GM18511 (cell line): ENCODE measurements around the gene APOC1.
A peak's percentile ranks its signal among the peaks of the same experiment; 100 is the strongest.
"Not testable (repeated sequence)": the region's sequence is repeated elsewhere in the genome, so short reads cannot be mapped to it uniquely, and the experiment has no call there.

Experiments used
- ATAC-seq: cut with Tn5 transposase; IDR thresholded peaks from one replicate; pipeline ENCODE4 v1.9.1; 2021; ENCODE audit warnings: mild to moderate bottlenecking, moderate library complexity; ENCODE audit not compliant: unreplicated experiment

The APOC1 gene

GRCh38 chr19:44914433-44915206 lies at the start of gene APOC1:
TSS of gene APOC1 (plus strand) at chr19:44914608. CDS start at chr19:44914892, 284 bp downstream.
- ATAC-seq, result peak; percentile 92

- no peak for ATAC-seq
Measured at GRCh38 chr19:44865196-44865767, 49.1 kb upstream of the APOC1 start.

DNA sequence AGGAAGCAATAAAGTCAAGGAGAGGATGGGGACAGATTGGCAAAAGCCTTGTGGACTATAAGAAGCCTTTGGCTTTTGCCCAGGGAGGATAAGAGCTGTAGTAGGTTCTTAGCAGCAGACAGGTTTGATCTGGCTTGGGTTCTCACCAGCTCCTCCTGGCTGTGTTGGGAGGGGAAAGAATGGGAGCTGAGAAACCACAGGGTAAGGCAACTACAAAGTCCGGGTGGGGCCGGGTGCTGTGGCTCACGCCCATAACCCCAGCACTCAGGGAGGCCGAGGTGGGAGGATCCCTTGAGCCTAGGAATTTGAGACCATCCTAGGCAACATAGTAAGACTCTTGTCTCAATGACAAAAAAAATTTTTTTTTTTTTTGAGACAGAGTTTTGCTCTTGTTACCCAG lies 47.7 kb upstream of the APOC1 start:
- no peak for ATAC-seq

DNA sequence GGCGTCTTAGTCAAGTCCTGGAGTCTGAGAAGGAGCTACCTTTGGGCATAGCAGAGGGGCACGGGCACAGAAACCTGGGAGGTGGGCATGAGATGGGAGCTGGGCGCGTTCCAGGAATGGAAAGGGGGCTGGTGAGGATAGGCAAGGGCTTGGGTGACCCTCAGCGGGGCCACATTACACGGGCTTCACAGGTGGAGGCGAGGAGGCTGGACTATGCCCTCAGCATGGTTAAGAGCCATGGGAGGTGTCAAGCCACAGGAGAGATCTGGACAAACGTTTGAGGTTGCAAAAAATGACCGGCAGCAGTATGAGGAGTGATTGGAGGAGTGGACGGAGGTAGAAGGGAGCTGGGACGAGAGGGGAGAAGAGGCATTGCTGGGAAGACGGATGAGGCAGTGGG lies 46.8 kb upstream of the APOC1 start:
- no peak for ATAC-seq

DNA sequence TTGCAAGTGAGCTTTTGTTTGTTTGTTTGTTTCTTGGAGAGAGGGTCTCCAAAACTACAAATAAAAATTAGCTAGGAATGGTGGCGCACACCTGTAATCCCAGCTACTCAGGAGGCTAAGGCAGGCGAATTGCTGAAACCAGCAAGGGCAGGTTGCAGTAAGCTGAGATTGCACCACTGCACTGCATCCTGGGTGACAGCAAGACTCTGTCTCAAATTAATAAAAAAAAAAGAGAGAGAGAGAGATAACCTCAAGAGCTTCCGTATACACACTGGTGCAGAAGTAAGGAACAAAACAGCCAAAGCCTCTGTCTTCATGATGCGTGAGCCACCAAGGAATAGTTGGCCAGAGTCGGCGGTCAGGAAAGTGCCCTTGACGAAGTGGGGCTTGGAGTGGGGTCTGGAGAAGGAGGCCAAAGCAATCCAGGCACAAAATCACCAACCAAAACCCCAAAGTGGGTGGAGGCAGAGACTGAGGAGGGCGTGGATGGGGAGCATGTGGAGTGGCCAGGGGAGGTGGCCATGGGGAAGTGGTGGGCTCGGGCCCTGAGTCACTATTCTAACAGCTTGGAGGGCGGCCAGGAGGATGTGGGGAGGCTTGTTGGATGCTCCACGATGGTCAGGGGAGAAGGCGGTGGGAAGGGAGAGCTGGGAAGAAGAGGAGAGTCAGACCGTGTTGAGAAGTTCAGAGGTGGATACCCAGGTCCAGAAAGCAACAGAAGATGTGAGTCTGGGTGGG lies 44.5 kb upstream of the APOC1 start:
- ATAC-seq, result no peak

GRCh38 chr19:44871809-44872208 lies 42.6 kb upstream of the APOC1 start:
- ATAC-seq, result no peak

- no peak for ATAC-seq
Measured at GRCh38 chr19:44872661-44873060, 41.7 kb upstream of the APOC1 start.

DNA sequence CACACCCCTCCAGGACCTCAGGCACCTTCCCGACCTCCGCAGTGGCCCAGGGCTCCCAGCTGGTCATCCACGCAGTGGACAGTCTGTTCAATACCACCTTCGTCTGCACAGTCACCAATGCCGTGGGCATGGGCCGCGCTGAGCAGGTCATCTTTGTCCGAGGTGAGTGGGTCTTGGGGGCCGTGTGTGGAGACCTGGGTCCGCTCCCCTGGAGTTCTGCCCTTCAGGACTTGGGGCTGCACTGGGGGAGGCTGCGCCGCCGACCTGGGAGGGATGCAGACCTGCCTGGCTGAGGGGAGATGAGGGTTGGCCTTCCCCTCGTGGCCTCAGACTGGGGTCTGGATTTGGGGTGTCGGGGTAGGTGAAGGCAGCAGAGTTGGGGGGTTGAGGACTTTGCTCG lies 40.1 kb upstream of the APOC1 start:
- no peak for ATAC-seq

- no peak for ATAC-seq
Measured at GRCh38 chr19:44875666-44876451, 38.5 kb upstream of the APOC1 start.

GRCh38 chr19:44876930-44877535 lies 37.4 kb upstream of the APOC1 start:
- no peak for ATAC-seq

GRCh38 chr19:44878120-44878865 lies 36.1 kb upstream of the APOC1 start:
- ATAC-seq, result no peak

- ATAC-seq, result no peak
Measured at GRCh38 chr19:44879309-44880065, 34.9 kb upstream of the APOC1 start.

DNA sequence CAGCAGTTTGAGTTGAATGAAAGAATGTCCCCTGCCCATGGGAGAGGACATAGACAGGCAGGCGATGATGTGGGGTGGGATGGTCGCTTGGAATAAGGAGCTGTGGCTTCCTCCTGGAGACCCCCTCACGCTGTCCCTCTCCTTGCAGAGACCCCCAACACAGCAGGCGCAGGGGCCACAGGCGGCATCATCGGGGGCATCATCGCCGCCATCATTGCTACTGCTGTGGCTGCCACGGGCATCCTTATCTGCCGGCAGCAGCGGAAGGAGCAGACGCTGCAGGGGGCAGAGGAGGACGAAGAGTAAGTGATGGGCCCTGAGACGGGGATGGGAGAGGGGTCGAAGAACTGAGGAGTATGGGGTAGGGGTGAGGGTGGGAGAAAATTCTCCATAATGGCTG lies 32.3 kb upstream of the APOC1 start:
- ATAC-seq, result no peak

- not testable (repeated sequence) for ATAC-seq
Measured at GRCh38 chr19:44882619-44883397, 31.6 kb upstream of the APOC1 start.

GRCh38 chr19:44883922-44884321 lies 30.5 kb upstream of the APOC1 start:
- no peak for ATAC-seq

- no peak for ATAC-seq
Measured at GRCh38 chr19:44884566-44884965, 29.8 kb upstream of the APOC1 start.

DNA sequence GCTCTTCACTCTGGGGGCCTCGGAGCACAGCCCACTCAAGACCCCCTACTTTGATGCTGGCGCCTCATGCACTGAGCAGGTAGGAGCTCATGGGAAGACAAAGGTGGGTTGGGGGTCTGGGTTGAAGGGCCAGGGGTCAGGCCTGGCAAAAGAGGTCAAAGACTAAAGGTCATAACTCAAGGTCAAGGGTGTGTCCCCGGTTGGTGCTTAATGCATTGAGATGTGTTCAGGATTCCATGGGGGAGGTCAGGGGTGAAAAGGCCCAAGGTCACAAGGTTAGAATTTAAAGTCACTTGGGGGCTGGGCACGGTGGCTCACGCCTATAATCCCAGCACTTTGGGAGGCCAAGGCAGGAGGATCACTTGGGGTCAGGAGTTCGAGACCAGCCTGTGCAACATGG lies 28.3 kb upstream of the APOC1 start:
- ATAC-seq, result no peak

GRCh38 chr19:44887648-44888047 lies 26.8 kb upstream of the APOC1 start:
- ATAC-seq, result no peak

DNA sequence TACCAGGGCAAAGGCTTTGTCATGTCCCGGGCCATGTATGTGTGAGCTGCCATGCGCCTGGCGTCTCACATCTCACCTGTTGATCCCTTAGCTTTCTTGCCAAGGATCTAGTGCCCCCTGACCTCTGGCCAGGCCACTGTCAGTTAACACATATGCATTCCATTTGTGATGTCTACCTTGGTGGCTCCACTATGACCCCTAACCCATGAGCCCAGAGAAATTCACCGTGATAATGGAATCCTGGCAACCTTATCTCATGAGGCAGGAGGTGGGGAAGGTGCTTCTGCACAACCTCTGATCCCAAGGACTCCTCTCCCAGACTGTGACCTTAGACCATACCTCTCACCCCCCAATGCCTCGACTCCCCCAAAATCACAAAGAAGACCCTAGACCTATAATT lies 26.1 kb upstream of the APOC1 start:
- not testable (repeated sequence) for ATAC-seq
